Measurements from ENCODE around the gene B3GALNT2.

Gene B3GALNT2

GRCh38 chr1:235402457-235403200 lies 101.6 kb downstream of the B3GALNT2 start:
- Histone ChIP-seq H3K9me3 (ENCODE audit: control insufficient read depth, low read depth, low read length) (no peaks in the 10 kb centered on the region), H3K4me1 (ENCODE audit: control insufficient read depth, low read depth, low read length) (no peaks in the 10 kb centered on the region), H3K36me3 (ENCODE audit: control insufficient read depth, low read depth, low read length) (no peaks in the 10 kb centered on the region), H3K27me3 (ENCODE audit: control insufficient read depth, insufficient read depth, low read length) (no peaks in the 10 kb centered on the region), H3K4me3 (ENCODE audit: low read length) (no peak overlapping the region), H3K9ac (ENCODE audit: low read length) (no peak overlapping the region), H3K27ac (ENCODE audit: low read length) (no peak overlapping the region)

GRCh38 chr1:235401251-235401650 lies 103.0 kb downstream of the B3GALNT2 start:
- H3K9me3 ChIP-seq (ENCODE audit: control insufficient read depth, low read depth, low read length) = no peaks in the 10 kb centered on the region
- no peaks in the 10 kb centered on the region for H3K27me3 ChIP-seq (ENCODE audit: control insufficient read depth, insufficient read depth, low read length)
- H3K4me1 ChIP-seq (ENCODE audit: control insufficient read depth, low read depth, low read length) = no peaks in the 10 kb centered on the region
- H3K36me3 ChIP-seq (ENCODE audit: control insufficient read depth, low read depth, low read length) = no peaks in the 10 kb centered on the region
- no peak overlapping the region for H3K4me3 ChIP-seq (ENCODE audit: low read length)
- H3K9ac ChIP-seq (ENCODE audit: low read length) = no peak overlapping the region
- H3K27ac ChIP-seq (ENCODE audit: low read length) = no peak overlapping the region
